ENCODE data around the gene HMGN1. TPM values are rescaled to one million over a fixed set of nuclear protein-coding genes. Genes with fewer than 3 reads are reported as not detected.

Gene HMGN1, protein sequence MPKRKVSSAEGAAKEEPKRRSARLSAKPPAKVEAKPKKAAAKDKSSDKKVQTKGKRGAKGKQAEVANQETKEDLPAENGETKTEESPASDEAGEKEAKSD
- 164 to 215 TPM (median 171 TPM) in 5 replicates for total RNA-seq (2022; extraction: Qiagen RNA extraction)

DNA sequence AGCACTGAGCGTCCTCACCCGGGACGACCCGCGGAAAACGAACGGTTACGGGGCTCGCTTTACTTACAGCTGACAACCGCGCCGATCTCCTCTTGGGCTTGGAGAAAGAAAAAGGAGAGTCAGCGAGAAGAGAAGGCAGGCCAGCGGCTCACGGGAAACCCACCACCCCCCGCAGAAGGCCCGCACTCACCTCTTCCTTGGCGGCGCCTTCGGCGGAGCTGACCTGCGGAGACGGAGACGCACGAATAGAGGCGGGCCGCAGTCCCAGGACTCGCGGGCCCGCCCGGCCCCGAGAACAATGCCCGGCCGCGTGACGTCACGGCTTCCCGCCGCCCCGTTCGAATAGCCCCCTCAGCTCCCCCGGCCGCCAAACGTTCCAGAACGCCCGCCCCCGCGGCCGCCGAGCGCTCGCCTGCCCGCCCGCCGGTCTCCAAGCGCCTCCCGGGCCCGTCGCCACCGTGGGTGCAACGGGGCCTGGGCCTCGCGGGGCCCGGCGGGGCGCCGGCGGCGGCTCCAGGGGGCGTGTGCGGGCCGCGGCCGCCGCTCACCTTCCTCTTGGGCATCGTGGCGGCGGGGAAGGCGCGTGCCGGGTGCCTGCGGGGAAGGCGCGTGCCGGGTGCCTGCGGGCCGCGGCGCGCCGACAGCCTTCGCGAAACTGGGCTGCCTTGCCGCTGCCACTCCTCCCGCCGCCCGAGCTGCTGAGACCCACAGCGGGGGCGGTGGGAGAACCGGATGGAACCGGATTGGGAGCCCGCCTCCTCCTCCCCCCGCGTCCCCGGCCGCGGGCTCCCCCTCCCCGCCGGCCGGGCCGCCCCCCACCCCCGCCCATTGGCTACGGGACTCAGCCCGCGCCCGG is at the start of gene HMGN1:
Gene HMGN1, minus strand, starts transcription at position 734 of the 856 bp plus-strand sequence. Its CDS starts 171 bp downstream, at position 563.

DNA sequence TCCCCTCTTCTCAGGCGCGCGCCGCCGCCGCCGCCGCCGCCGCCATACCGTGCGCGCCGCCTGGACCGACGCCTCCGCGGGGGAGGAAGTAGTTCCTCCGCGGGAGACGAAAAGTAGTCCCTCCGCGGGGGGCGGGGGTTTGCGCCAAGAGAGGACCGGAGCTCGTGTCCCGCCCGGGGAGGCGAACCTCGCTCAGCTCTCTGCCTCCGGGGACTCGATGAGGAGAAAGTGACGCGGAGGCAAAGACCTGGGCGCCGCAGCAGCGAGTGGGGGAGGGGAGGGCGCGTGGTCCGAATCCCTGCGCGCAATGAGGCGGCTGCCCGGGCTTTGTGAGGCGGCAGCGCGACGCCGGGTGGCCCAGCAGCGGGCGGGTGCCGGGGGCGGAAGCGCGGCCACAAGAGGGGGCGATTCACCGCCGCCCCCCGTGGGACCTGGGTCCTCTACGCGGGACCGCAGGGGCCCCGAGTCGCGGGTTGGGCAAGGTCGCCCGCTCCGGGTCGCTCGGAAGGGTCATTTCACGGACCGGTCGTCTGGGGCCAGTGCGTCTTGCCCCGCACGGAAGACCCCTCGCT is 35.2 kb downstream of the HMGN1 start, which contains the start of gene BRWD1:
Gene BRWD1, minus strand, starts transcription at position 62 of the 572 bp plus-strand sequence. CDS start 141 bp downstream, outside the sequence.

Other genes starting within 250 kb of the HMGN1 start
- 72.7 to 97.5 TPM (median 89.3 TPM) in 5 replicates for gene PSMG1, start 165.6 kb downstream of the HMGN1 start, total RNA-seq (2022; extraction: Qiagen RNA extraction)
- gene BRWD1, start 35.5 kb downstream of the HMGN1 start, total RNA-seq (2022; extraction: Qiagen RNA extraction), result 6.9 to 11.1 TPM (median 9.6 TPM) in 5 replicates
- gene LCA5L, start 96.7 kb upstream of the HMGN1 start, total RNA-seq (2022; extraction: Qiagen RNA extraction), result 1.2 to 1.8 TPM (median 1.5 TPM) in 5 replicates
- gene SH3BGR, start 102.9 kb upstream of the HMGN1 start, total RNA-seq (2022; extraction: Qiagen RNA extraction), result 0.26 to 1.4 TPM (median 0.60 TPM) in 5 replicates

Measured in A549 treated with dexamethasone at 1 μM for 4 hours (cell line).